ENCODE data around the gene CHADL.

CHADL gene

GRCh38 chr22:41280854-41281253 lies 40.1 kb upstream of the CHADL start:
- Histone ChIP-seq H3K4me1 (ENCODE audit: control insufficient read depth in 1 of 2, insufficient read depth in 2 of 2, low read length in 2 of 2) (peaks cover 6 to 13% of the 10 kb centered on the region in 2 experiments), H3K9ac (ENCODE audit: low read length) (no peak overlapping the region), H2BK12ac (ENCODE audit: low read length) (no peak overlapping the region), H2BK120ac (ENCODE audit: insufficient read depth, low read length, poor library complexity) (no peak overlapping the region), H3K18ac (ENCODE audit: low read length) (no peak overlapping the region), H4K12ac (ENCODE audit: low read depth, low read length) (no peak overlapping the region), H3K36me3 (ENCODE audit: control insufficient read depth in 1 of 2, insufficient read depth in 2 of 2, low read length in 2 of 2) (peaks cover 45 to 55% of the 10 kb centered on the region in 2 experiments), H2AFZ (ENCODE audit: insufficient read depth, low read length, poor library complexity) (no peak overlapping the region), H3K14ac (ENCODE audit: low read length) (no peak overlapping the region), H3K9me3 (ENCODE audit: insufficient read depth, low read depth, low read length) (no peaks in the 10 kb centered on the region), H3K23ac (ENCODE audit: low read length) (no peak overlapping the region), H3K79me2 (ENCODE audit: control insufficient read depth, insufficient read depth, low read length, poor library complexity) (peaks cover 11% of the 10 kb centered on the region), H3K27me3 (ENCODE audit: insufficient read depth, low read length) (no peaks in the 10 kb centered on the region), H4K91ac (ENCODE audit: low read depth, low read length) (no peak overlapping the region), H3K27ac (ENCODE audit: low read depth, low read length) (no peak overlapping the region), H2BK5ac (ENCODE audit: low read depth, low read length, poor library complexity) (no peak overlapping the region), H3K4me2 (ENCODE audit: low read length) (no peak overlapping the region), H3K4ac (ENCODE audit: low read depth, low read length) (peak overlapping the region; percentile 4), H2AK5ac (ENCODE audit: low read length) (no peak overlapping the region), H3K79me1 (ENCODE audit: low read length) (peaks cover 10% of the 10 kb centered on the region), H4K8ac (ENCODE audit: low read depth, low read length) (no peak overlapping the region), H3K4me3 (ENCODE audit: low read depth, low read length) (no peak overlapping the region)
- DNase-seq, result no peak
- WGBS (ENCODE audit: extremely low coverage, insufficient coverage, insufficient read length), result no CpG with 5 or more reads among the region's 2 CpGs

- Histone ChIP-seq H3K4me2 (ENCODE audit: low read length) (no peak overlapping the region), H3K79me2 (ENCODE audit: control insufficient read depth, insufficient read depth, low read length, poor library complexity) (peaks cover 5% of the 10 kb centered on the region), H3K36me3 (ENCODE audit: control insufficient read depth in 1 of 2, insufficient read depth in 2 of 2, low read length in 2 of 2) (peaks cover 53 to 63% of the 10 kb centered on the region in 2 experiments), H3K27ac (ENCODE audit: low read depth, low read length) (no peak overlapping the region), H3K18ac (ENCODE audit: low read length) (no peak overlapping the region), H3K27me3 (ENCODE audit: insufficient read depth, low read length) (no peaks in the 10 kb centered on the region), H4K12ac (ENCODE audit: low read depth, low read length) (no peak overlapping the region), H2AK5ac (ENCODE audit: low read length) (no peak overlapping the region), H3K4me3 (ENCODE audit: low read depth, low read length) (no peak overlapping the region), H4K91ac (ENCODE audit: low read depth, low read length) (no peak overlapping the region), H3K23ac (ENCODE audit: low read length) (no peak overlapping the region), H4K8ac (ENCODE audit: low read depth, low read length) (no peak overlapping the region), H3K4me1 (ENCODE audit: control insufficient read depth in 1 of 2, insufficient read depth in 2 of 2, low read length in 2 of 2) (peaks cover 6 to 13% of the 10 kb centered on the region in 2 experiments), H3K79me1 (ENCODE audit: low read length) (peaks cover 5% of the 10 kb centered on the region), H3K9me3 (ENCODE audit: insufficient read depth, low read depth, low read length) (no peaks in the 10 kb centered on the region), H3K14ac (ENCODE audit: low read length) (no peak overlapping the region), H3K9ac (ENCODE audit: low read length) (no peak overlapping the region), H3K4ac (ENCODE audit: low read depth, low read length) (no peak overlapping the region), H2BK5ac (ENCODE audit: low read depth, low read length, poor library complexity) (no peak overlapping the region), H2BK120ac (ENCODE audit: insufficient read depth, low read length, poor library complexity) (no peak overlapping the region), H2BK12ac (ENCODE audit: low read length) (no peak overlapping the region), H2AFZ (ENCODE audit: insufficient read depth, low read length, poor library complexity) (no peak overlapping the region)
- WGBS (ENCODE audit: extremely low coverage, insufficient coverage, insufficient read length), result no CpG with 5 or more reads among the region's 3 CpGs
- DNase-seq, result peak; percentile 76 to 90
These were observed 39.3 kb upstream of the CHADL start for GRCh38 chr22:41280065-41280464.

- WGBS (ENCODE audit: extremely low coverage, insufficient coverage, insufficient read length), result no CpG with 5 or more reads among the region's 4 CpGs
- Histone ChIP-seq H3K9me3 (ENCODE audit: insufficient read depth, low read depth, low read length) (no peaks in the 10 kb centered on the region), H2BK120ac (ENCODE audit: insufficient read depth, low read length, poor library complexity) (no peak overlapping the region), H3K4me1 (ENCODE audit: control insufficient read depth in 1 of 2, insufficient read depth in 2 of 2, low read length in 2 of 2) (no peaks in the 10 kb centered on the region), H2AFZ (ENCODE audit: insufficient read depth, low read length, poor library complexity) (no peak overlapping the region), H3K27me3 (ENCODE audit: insufficient read depth, low read length) (no peaks in the 10 kb centered on the region), H4K8ac (ENCODE audit: low read depth, low read length) (no peak overlapping the region), H3K18ac (ENCODE audit: low read length) (no peak overlapping the region), H3K4me3 (ENCODE audit: low read depth, low read length) (no peak overlapping the region), H3K79me1 (ENCODE audit: low read length) (no peaks in the 10 kb centered on the region), H2AK5ac (ENCODE audit: low read length) (no peak overlapping the region), H2BK12ac (ENCODE audit: low read length) (no peak overlapping the region), H3K4me2 (ENCODE audit: low read length) (no peak overlapping the region), H3K23ac (ENCODE audit: low read length) (no peak overlapping the region), H3K9ac (ENCODE audit: low read length) (no peak overlapping the region), H3K14ac (ENCODE audit: low read length) (no peak overlapping the region), H2BK5ac (ENCODE audit: low read depth, low read length, poor library complexity) (no peak overlapping the region), H4K91ac (ENCODE audit: low read depth, low read length) (no peak overlapping the region), H3K79me2 (ENCODE audit: control insufficient read depth, insufficient read depth, low read length, poor library complexity) (no peaks in the 10 kb centered on the region), H3K4ac (ENCODE audit: low read depth, low read length) (no peak overlapping the region), H3K27ac (ENCODE audit: low read depth, low read length) (no peak overlapping the region), H4K12ac (ENCODE audit: low read depth, low read length) (no peak overlapping the region), H3K36me3 (ENCODE audit: control insufficient read depth in 1 of 2, insufficient read depth in 2 of 2, low read length in 2 of 2) (peaks cover 75 to 76% of the 10 kb centered on the region in 2 experiments)
- no peak for DNase-seq
These were observed 34.1 kb upstream of the CHADL start for GRCh38 chr22:41274856-41275255.

GRCh38 chr22:41273128-41273527 lies 32.4 kb upstream of the CHADL start:
- no peak overlapping the region for H4K12ac ChIP-seq (ENCODE audit: low read depth, low read length)
- H2BK120ac ChIP-seq (ENCODE audit: insufficient read depth, low read length, poor library complexity), result no peak overlapping the region
- no peak overlapping the region for H4K8ac ChIP-seq (ENCODE audit: low read depth, low read length)

More at GRCh38 chr22:41273128-41273527, 32.4 kb upstream of the CHADL start:
- Histone ChIP-seq H3K4ac (ENCODE audit: low read depth, low read length) (no peak overlapping the region), H2BK12ac (ENCODE audit: low read length) (no peak overlapping the region), H3K14ac (ENCODE audit: low read length) (no peak overlapping the region), H3K27me3 (ENCODE audit: insufficient read depth, low read length) (no peaks in the 10 kb centered on the region), H3K4me3 (ENCODE audit: low read depth, low read length) (no peak overlapping the region), H2AK5ac (ENCODE audit: low read length) (no peak overlapping the region), H3K9me3 (ENCODE audit: insufficient read depth, low read depth, low read length) (no peaks in the 10 kb centered on the region), H2AFZ (ENCODE audit: insufficient read depth, low read length, poor library complexity) (no peak overlapping the region), H3K79me1 (ENCODE audit: low read length) (no peaks in the 10 kb centered on the region), H3K18ac (ENCODE audit: low read length) (no peak overlapping the region), H3K27ac (ENCODE audit: low read depth, low read length) (no peak overlapping the region), H3K9ac (ENCODE audit: low read length) (no peak overlapping the region), H2BK5ac (ENCODE audit: low read depth, low read length, poor library complexity) (no peak overlapping the region), H3K36me3 (ENCODE audit: control insufficient read depth in 1 of 2, insufficient read depth in 2 of 2, low read length in 2 of 2) (peaks cover 70 to 75% of the 10 kb centered on the region in 2 experiments), H3K4me1 (ENCODE audit: control insufficient read depth in 1 of 2, insufficient read depth in 2 of 2, low read length in 2 of 2) (no peaks in the 10 kb centered on the region), H3K4me2 (ENCODE audit: low read length) (no peak overlapping the region), H4K91ac (ENCODE audit: low read depth, low read length) (no peak overlapping the region), H3K79me2 (ENCODE audit: control insufficient read depth, insufficient read depth, low read length, poor library complexity) (no peaks in the 10 kb centered on the region), H3K23ac (ENCODE audit: low read length) (no peak overlapping the region)
- DNase-seq, result no peak
- no CpG with 5 or more reads among the region's 7 CpGs for WGBS (ENCODE audit: extremely low coverage, insufficient coverage, insufficient read length)
